Cardiac septum (tissue), 1 donor: ENCODE results near the gene COL16A1. TPM values are rescaled to one million over a fixed set of nuclear protein-coding genes. Genes with fewer than 3 reads are reported as not detected.

Experiments used
- DNase-seq: peaks from one replicate; pipeline ENCODE4 v3.0.0-alpha.2; 2020; ENCODE audit warnings: low spot score
- intact Hi-C: fragments of 100-400 bp; cut with DNase I; formaldehyde crosslinking; loops from one replicate; pipeline ENCODE4 v1.14.0; 2022
- total RNA-seq: library from RNA; stranded (reverse); fragmentation: NEBNext Ultra II Directional; extraction: Animal tissue kit (Norgen Biotek cat#: 25700); gene quantifications from one replicate; pipeline ENCODE4 v1.2.1, GENCODE V29; 2021
- donor health status: DM: no; HTN: no; CAD: no.

The COL16A1 gene
- total RNA-seq, 1 donor from 2014 or later = 45.9 TPM

DNA sequence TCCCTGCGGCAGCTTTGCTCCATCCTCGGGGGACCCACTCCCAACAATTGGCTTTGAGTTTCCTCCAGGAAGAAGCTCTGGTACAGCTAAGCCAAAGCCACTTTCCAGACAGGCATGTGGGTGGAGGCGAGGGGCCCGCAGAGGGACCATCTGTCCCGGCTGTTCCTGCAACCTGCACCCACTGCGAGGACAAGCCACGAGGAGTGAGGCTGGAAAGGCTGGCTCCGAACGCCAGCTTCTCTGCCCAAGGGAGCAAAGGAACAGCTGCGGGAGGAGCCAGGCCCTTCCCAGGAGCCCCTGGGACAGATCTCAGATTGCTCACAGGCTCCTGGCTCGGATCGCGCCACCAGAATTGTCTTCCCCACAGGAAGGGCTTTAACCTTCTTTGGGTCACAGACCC, 30.8 kb downstream of the COL16A1 start:
- intact Hi-C loops = loop anchor here (2.0 kb wide), 1 partner anchor 42 kb away; no protein-coding TSS in a partner anchor
- no peak for DNase-seq

DNA sequence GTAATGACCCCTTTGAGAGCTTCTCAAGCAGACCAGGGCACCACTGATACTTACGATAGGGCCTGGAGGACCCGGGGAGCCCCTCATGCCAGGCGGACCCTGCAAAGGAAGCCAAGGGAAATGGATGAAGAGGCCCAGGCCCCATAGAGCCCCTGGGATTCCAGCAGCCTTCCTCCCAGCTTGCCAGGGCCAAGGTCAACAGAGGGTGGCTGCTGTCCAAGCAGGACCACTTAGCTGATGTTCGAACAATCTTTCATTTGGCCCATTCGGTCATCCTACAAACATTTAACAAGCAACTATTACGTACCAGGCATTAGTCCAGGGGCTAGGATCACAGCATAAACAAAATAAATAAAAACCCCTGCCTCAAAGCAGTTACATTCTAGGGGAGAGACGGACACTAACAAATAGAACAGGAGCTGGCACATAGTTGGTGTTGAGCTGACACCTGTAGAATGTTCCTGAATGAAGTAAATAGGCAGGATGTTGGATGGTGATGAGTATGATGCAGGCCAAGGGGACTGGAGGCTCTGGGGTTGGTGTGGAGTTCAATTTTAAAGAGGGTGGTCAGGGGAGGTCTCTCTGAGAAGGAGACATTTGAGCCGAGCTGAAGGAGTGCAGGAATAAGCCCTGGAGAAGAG, 32.1 kb downstream of the COL16A1 start:
- intact Hi-C loops = loop anchor here (2.0 kb wide), 2 partner anchors 29 to 43 kb away; no protein-coding TSS in a partner anchor
- no peak for DNase-seq

DNA sequence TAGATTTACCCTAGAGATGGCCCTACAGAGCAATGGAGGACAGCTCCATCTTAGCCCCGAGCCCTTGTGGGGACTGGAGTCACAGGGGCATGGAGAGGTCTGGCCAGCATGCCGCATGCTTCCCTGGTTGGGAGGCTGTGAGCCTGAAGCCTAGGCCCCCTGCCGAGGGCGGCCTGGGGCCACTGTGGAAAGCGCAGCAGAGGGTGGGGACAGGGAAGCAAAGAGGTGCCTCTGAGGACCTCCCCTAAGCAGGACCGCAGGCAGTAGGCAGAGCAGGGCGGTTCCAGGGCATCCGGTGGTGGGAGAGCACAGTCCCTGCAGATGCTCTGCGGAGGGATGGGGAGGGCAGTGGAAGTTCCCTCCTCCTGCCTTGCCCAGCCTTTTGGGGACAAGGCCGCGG, 32.7 kb downstream of the COL16A1 start:
- intact Hi-C loops = loop anchor here (2.0 kb wide), 1 partner anchor 30 kb away; no protein-coding TSS in a partner anchor

DNA sequence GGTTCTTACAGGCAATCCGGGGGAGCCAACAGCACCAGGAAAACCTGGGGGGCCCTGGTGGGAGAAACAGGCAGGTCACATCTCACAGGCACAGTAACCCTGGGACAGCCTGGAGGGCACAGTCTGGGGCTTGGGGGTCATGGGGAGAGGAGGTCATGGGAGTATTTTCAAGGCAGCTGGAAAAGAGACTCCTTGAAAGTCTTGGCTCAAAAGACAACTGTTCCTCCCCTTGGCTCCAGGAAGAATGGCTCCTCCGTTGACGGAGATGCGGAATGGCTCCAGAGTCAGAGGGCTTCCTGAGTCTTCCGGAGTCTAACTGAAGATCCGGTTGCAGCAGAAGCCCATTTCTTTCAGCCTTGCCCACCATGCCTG, 33.2 kb downstream of the COL16A1 start:
- DNase-seq = no peak
- intact Hi-C loops = loop anchor here (2.0 kb wide), 1 partner anchor 30 kb away; no protein-coding TSS in a partner anchor

More for the DNA sequence above, 32.7 kb downstream of the COL16A1 start:
- DNase-seq = no peak

DNA sequence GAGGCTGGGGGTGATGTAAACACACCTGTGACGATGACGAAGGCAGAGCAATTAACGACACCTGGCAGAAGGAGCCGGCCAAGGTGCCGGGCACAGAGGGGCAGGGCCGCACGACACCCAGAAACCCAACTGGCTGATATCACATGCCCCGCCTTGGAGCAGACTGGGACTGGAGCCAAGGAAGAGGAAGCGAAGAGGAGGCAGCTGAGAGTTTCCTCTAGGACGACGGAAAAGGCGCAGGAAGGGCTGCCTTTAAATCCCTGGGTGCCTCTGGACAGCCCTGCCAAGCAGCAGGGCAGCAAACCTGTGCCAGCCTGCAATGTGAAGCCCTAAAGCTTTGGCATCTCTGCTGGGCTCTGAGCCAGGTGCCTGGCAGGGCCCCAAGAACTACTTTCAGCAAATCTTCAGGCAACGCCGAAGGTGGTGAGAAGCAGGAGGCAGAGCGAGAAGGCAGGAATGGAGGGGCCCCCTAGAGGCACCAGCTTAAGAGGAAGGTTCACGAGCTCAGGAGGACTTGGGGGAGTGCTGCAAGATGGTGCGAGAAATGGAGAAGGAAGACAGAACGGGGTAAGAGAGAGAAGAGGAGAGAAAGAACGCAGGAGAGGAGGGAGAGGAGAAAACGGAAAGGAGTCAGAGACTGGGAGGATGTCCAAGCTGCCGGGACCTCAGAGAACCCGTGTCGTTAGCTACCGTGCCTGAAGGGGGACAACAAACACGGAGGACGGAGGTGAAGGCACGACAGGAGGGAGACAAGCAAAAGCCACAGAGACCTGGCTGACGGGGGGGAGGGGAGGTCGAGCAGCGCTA, 33.8 kb downstream of the COL16A1 start:
- intact Hi-C loops = loop anchor here (2.0 to 5.0 kb wide), 2 partner anchors 31 to 292 kb away; no protein-coding TSS in a partner anchor

DNA sequence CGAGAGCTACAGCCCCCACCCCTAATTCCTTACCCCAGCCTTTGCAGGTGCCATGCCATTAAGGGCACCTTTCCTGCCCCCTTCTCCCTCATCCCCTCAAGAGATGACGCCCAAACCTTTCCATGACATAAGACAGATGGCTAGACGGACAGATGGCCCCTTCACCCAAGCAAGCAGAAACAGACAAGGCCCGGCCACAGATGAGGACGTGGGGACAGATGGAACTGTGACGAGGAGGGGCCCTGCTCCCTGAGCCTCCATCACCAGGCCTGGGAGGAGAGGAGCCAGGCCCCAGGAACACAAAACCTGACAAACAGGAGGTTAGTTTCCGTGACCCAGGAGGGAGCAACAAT, 34.4 kb downstream of the COL16A1 start:
- no peak for DNase-seq
- intact Hi-C loops = loop anchor here (5.0 kb wide), 1 partner anchor 293 kb away; no protein-coding TSS in a partner anchor

More for the DNA sequence above, 33.8 kb downstream of the COL16A1 start:
- peak; percentile 80 for DNase-seq

DNA sequence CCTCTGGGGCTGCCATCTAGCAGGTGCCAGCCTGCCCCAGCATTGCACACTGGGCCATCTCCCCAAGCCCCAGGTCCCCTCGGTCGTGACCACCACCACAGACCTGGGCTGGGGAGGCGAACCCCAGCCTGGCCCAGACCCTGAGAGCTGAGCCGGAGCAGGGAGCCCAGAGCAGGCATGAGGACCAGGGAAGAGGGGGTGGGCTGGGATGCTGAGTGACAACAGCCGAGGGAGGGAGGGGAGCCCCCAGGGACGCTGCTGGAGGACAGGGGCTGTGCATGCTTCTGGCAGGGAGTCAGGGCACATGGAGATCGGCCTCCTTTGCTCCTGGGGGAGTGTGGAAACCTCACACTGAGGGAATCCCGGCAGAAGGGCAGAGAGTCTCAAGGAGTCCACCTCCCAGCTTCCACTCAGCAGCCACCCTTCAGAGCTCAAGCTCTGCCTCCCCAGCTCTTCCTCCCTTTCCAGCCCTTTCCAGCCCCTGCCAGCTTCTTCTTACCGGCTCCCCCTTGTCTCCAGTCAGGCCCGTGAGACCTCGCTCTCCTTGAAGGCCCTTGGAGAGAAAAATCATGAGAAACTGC, 35.4 kb downstream of the COL16A1 start:
- no peak for DNase-seq
- intact Hi-C loops = loop anchor here (5.0 kb wide), 1 partner anchor 294 kb away; no protein-coding TSS in a partner anchor

DNA sequence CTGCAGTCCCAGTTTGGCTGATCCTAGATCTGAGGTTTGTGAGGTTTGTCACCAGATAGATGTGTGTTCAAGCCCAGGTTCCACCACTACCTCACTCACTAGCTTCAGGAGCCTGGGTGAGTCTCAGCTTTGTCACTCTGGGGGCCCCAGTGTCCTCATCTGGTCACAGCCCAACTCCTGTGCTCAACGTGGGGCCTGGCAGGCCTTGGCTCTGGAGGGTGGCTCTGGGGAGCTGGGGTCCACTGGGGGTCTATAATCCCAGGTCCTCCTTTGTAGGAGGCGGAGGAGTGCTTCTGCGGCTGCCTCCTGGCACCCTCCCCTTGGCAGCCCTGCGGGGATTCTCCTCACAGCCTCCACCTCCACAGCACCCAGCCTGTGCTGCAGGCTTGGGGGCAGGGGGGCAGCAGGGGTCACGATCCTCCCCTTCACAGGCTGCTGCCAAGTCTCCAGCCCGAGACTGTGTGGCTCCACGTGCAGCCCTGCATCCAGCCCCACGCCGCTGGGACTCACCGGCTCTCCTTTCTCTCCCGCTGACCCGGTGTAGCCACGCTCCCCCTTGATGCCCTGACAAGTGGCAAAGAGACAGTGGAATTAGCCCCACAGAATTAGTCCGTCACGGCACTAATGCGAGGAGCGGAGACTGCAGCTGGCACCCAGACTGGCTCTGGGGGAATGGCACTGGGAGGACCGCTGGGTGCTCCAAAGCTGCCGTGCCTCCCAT, 36.6 kb downstream of the COL16A1 start:
- no peak for DNase-seq
- intact Hi-C loops = loop anchor here (5.0 kb wide), 1 partner anchor 295 kb away; no protein-coding TSS in a partner anchor

DNA sequence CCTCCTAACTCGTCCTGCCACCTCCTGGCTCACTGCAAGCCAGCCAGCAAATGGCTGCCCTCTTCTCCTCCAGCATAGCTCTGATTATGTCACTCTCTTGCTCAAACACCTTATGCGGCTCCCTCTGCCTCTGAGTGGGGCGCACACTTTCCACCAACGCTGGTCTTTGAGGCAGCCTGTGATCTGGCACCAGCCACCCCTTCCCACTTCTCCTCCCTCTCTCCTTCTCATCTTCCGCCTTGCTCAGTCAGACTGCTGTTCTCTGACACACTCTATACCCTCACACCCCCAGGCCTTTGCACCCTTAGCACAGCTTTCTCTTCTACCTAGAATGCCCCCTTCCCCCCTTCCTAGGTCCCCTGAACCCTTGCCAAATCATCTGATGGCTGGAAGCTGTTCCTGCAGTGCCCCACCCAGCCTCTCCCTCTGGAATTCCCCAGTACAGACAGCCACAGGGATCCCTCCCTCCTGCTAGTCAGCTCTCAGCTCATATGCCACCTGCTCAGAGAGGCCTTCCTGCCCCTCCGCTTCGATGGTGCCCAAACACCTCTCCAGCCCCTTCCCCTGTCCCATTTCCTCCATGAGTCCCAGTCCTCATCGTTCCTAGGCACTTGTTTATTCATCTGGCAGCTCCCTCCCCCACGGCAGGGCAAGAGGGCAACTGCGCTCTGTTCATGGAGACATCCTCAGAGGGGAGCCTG, 37.4 kb downstream of the COL16A1 start:
- intact Hi-C loops = loop anchor here (5.0 kb wide), 1 partner anchor 296 kb away; no protein-coding TSS in a partner anchor
- no peak for DNase-seq

DNA sequence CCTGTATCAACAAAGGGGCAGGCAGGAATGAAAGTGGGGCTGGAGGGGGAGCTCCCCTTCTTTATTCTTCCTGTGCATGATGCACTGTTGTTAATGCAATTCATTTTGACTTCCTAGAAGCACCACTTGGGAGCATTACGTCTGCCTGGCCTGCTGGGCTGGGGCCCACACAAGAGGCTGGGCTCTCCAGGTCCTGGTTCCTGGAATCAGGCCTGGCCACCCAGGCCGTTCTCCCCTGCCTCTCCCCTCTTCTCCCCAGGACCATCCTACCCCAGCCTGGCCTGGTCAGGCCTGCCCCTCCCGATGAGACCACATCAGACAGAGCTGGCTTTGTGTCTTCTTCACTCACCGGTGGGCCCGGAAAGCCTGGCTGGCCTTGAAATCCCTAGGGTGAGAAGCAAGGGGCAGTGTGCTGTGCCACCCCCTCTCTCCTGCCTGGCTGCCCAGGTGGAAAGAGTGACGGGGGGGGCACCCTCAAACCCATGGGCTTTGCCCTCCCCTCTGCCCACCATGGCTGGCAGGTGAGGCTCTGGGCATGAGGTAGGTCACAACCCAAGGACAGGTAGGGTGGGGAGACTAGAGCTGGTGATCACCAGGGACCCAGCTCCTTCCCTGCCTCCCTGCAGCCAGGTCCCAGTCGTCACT, 38.5 kb downstream of the COL16A1 start:
- intact Hi-C loops = loop anchor here (5.0 kb wide), 1 partner anchor 297 kb away; no protein-coding TSS in a partner anchor
- DNase-seq = no peak

DNA sequence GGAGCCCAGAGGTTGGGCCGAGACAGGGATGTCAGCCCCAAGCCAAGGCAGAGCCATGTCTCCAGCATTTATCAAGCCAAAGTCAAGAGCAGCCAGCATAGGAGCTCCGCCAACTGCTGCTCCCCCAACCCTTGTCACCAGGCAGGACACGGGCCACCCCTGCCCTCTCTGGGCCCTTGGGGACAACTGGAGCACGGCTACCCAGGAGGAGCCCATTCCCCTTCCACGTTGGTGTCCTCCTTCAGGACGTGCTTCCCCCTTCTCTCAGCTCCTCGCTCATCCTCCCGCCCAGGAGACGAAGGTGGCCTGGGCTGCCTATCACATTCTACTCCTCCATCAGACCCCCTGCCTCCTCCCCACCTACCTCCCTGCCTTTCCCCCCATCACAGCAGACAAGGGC, 39.3 kb downstream of the COL16A1 start:
- intact Hi-C loops = no loop called here
- DNase-seq = no peak

DNA sequence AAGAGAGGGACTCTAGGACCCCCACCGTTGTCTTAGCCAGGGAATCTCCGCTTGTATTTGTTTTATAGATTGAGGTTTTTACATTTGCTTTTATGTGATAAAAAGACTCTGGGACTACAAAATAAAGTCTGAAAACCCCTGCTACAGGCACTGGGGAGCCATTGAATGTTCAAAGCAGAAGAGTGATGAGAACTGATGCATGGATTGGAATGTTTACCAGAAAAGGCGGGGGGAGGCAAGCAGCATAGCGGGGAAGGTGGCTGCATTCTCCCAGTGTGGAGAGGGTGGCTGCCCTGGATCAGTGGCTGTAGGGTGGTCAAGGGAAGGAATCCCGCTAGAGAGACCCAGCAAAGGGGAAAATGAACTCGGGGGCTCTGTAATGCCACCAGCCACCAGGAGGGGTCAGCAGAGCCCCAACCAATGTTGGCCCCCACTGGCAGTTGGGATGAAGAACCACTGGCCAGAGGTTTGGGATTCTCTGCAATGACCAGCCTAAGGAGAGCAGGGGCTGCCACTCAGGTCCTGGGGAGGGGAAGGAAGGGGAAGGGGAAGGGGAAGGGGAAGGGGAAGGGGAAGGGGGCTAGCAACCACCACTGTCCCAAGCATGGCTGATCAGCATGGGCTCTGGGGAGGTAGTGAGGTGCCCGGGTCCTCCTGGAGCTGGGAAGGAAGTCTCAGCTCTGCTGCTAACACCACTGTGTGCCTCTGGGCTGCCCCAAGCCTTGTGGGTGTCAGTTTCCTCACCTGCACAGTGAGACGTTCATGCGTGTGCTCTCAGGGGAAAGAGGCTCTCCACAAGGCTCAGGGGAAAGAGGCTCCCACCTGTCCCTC, 40.0 kb downstream of the COL16A1 start:
- no peak for DNase-seq

DNA sequence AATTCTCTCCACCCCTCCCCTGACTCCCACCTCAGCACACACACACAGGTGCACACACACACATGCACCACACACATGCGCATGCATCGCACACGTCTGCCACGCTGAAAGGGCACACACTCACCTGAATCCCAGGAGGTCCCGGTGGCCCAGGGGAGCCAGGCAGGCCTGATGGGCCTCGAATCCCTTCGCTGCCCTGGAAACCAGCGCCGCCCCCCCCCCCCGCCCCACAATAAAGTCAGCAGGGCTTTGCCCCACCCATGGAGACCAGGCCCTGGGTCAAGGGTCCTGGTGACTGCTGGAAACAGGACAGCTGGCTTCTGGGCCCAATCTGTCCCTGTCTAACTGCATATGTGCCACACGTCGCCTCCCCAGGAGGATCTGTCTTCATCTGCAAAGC, 41.4 kb downstream of the COL16A1 start:
- no peak for DNase-seq
- intact Hi-C loops = no loop called here

More for the DNA sequence above, 40.0 kb downstream of the COL16A1 start:
- intact Hi-C loops = loop anchor here (1.0 kb wide), 1 partner anchor 125 kb away; no protein-coding TSS in a partner anchor

DNA sequence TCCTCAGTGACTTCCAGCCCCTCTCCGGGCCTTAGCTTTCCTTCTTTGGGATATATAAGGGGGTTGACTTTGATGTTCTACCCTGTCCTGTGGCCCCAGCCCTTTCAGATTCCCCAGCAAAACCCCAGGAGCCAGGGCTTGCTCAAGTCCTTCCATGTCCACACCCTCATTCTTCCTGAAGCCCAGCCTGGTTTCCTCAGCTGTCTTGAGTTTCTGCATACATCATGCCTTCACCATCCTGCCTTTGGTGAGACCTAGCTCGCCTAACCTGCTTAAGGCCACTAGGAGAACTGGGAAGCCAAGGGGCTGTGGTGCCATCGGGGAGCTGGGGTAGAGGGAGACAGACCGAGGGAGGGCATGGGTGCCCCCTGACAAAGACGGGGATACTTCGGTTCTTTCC, 42.0 kb downstream of the COL16A1 start:
- no peak for DNase-seq
- intact Hi-C loops = no loop called here

DNA sequence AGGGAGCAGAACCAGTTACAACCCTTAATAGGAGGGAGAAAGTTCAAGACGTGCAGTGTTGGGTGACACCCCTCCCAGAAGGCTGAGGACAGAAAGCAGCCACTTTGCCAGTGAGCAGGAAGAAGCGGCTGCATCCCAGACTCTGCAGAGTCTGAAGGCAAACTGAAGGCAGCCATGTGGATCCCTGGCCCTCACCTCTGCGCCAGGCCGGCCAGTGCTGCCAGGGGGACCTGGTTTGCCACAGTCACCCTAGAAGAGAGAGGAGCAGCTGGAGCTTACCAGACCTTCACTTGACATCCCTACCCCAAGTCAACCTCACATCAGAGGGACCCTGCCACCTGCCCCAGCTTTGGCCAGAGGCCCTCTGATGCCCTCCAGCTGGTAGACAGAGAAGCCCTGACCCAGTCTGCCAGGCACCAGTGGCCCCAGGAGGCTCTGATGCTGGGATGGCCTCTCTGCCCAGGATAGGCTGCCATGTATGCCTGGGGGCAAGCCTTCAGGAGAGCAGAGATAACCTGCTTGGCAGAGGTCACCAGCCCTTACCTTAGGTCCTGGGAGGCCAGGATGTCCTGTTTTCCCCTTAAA, 42.9 kb downstream of the COL16A1 start:
- intact Hi-C loops = no loop called here
- DNase-seq = no peak

DNA sequence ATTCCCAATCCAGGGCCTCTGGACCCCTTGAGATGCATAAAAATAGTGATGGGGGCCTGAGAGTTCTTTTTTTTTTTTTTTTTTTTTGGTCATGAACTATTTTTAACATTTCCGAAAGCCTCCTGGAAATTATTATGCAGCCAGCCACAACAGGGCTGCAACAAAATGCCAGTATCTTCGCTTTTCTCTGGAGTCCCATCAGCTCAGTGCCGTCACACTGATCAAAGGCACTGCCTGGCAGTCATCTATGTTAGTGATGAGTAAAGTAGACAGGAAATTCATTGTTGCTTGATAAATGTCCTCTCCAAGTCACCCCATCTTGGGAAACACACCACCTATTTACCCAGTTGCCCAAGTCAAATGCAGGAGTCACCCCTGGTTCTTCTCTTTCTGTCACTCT, 43.9 kb downstream of the COL16A1 start:
- DNase-seq = no peak
- intact Hi-C loops = no loop called here

DNA sequence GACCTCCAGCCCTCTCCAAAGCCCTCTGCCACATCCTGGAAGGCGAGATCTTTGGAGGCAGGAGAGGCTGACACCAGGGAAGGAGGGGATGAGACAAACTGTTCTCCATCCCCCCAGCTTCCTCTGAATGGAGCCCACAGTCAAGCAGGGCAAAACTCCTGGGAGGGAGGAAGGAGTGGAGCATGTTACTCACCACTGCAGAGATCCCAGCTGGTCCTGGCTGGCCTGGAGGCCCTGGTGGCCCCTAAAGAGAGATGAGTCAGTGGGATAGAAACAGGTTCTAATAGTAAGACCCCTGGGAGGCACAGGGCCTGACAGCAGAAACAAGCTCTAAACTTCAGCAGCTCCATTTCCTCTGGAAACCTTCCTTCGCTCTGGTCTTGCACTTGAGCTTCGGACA, 45.1 kb downstream of the COL16A1 start:
- intact Hi-C loops = no loop called here
- DNase-seq = no peak
